Lung (tissue), 12 donors: ENCODE results near the gene IFNA6. TPM values are rescaled to one million over a fixed set of nuclear protein-coding genes. Genes with fewer than 3 reads are reported as not detected.
"Not testable (repeated sequence)": the region's sequence is repeated elsewhere in the genome, so short reads cannot be mapped to it uniquely, and the experiment has no call there.

ENCODE experiments used
- ATAC-seq: fragments of 200-7000 bp; cut with Tn5 transposase; one replicate; pipeline ENCODE4 v1.9.1; 2020; ENCODE audit warnings: moderate number of reproducible peaks; ENCODE audit not compliant: insufficient read depth, low FRiP score
- DNase-seq, 3 donors: peaks; one replicate each; pipeline ENCODE4 v3.0.0-alpha.2; 2013 to 2017
- H3K27ac ChIP-seq, 2 donors: one replicate each; pipeline ENCODE4 v1.5.1; 2013; ENCODE audit warnings: mild to moderate bottlenecking in 2 of 2, moderate library complexity in 2 of 2, control low read depth in 1 of 2, inconsistent platforms in 1 of 2, low read depth in 1 of 2, low read length in 1 of 2
- H3K27me3 ChIP-seq, 3 donors: one replicate each; pipeline ENCODE4 v1.5.1; 2013; ENCODE audit warnings: low read length in 2 of 3; ENCODE audit not compliant: control insufficient read depth in 3 of 3, insufficient read depth in 3 of 3
- H3K36me3 ChIP-seq, 4 donors: one replicate each; pipeline ENCODE4 v1.5.1; 2013; ENCODE audit warnings: low read length in 4 of 4, mild to moderate bottlenecking in 1 of 4, moderate library complexity in 1 of 4; ENCODE audit not compliant: control insufficient read depth in 4 of 4, insufficient read depth in 4 of 4
- H3K4me1 ChIP-seq, 5 donors: one replicate each; pipeline ENCODE4 v1.5.1; 2013; ENCODE audit warnings: low read length in 5 of 5, mild to moderate bottlenecking in 2 of 5, moderate library complexity in 1 of 5; ENCODE audit not compliant: control insufficient read depth in 5 of 5, insufficient read depth in 5 of 5
- H3K4me3 ChIP-seq: one replicate; pipeline ENCODE4 v1.5.1; 2013; ENCODE audit warnings: mild to moderate bottlenecking, control low read depth, moderate library complexity
- H3K9ac ChIP-seq, 2 donors: one replicate each; pipeline ENCODE4 v1.5.1; 2013; ENCODE audit warnings: low read length in 2 of 2, control low read depth in 1 of 2; ENCODE audit not compliant: insufficient read depth in 1 of 2
- H3K9me3 ChIP-seq, 4 donors: one replicate each; pipeline ENCODE4 v1.5.1; 2013; ENCODE audit warnings: low read length in 3 of 4, mild to moderate bottlenecking in 1 of 4, moderate library complexity in 1 of 4; ENCODE audit not compliant: control insufficient read depth in 4 of 4, insufficient read depth in 3 of 4
- WGBS, 2 donors: extraction: QIAGEN DNeasy Blood & Tissue Kit; methylation state at CpG; one replicate each; pipeline ENCODE4 v1.1.7; 2013; 5-methylcytosine and 5-hydroxymethylcytosine counted together
- polyA plus RNA-seq, 2 donors: library from polyadenylated mRNA; stranded (reverse); fragments of 200-250 nt; gene quantifications; one replicate each; pipeline ENCODE4 v1.2.1, GENCODE V29; 2013
- total RNA-seq, 2 donors: library from RNA; depleted of rRNA in 1 of 2; stranded (reverse); fragments of >200 nt in 1 of 2; gene quantifications; one replicate each; pipeline ENCODE4 v1.2.1, GENCODE V29; 2014 to 2021
- TF ChIP-seq, protein P1 (sequence below): IDR thresholded peaks from 2 replicates; pipeline ENCODE4 v1.5.1; 2012; ENCODE audit warnings: mild to moderate bottlenecking; ENCODE audit errors: control extremely low read depth, extremely low read depth
- donor health status: control.
- donor health status: control.
- donor health status: Bipolar disorder and iron deficiency.
- donor health status: healthy.
- donor health status: DM: yes; HTN: yes; CAD: no.

Gene IFNA6
- total and polyA plus RNA-seq, 4 donors, result not detected

DNA sequence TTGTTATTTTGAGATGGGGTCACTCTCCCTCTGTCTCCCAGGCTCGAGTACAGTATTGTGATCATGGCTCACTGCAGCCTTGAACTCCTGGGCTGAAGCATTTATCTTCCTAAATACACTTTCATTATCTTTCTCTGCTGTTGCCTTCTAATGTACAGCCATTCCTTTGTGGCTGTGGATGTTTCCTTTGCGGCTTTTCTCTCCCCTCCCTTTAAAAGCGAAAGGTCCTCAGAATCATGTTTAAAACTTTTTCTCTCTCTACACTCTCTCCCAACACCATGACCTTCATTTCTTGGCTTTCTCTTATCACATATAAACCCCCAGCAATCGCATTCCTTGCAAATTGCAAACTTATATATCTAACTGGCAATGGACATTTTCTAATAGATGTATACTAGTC lies 32.9 kb upstream of the IFNA6 start:
- no peaks in the 10 kb centered on the region for H3K9me3 ChIP-seq
- H3K4me1 ChIP-seq, result no peaks in the 10 kb centered on the region
- H3K4me3 ChIP-seq, result no peak overlapping the region
- 60 to 71% methylated on average over 4 of the region's 4 CpGs for WGBS, 2 donors
- ATAC-seq (no peak), DNase-seq (no peak)
- TF ChIP-seq, protein P1, sequence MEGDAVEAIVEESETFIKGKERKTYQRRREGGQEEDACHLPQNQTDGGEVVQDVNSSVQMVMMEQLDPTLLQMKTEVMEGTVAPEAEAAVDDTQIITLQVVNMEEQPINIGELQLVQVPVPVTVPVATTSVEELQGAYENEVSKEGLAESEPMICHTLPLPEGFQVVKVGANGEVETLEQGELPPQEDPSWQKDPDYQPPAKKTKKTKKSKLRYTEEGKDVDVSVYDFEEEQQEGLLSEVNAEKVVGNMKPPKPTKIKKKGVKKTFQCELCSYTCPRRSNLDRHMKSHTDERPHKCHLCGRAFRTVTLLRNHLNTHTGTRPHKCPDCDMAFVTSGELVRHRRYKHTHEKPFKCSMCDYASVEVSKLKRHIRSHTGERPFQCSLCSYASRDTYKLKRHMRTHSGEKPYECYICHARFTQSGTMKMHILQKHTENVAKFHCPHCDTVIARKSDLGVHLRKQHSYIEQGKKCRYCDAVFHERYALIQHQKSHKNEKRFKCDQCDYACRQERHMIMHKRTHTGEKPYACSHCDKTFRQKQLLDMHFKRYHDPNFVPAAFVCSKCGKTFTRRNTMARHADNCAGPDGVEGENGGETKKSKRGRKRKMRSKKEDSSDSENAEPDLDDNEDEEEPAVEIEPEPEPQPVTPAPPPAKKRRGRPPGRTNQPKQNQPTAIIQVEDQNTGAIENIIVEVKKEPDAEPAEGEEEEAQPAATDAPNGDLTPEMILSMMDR, result no peak
- H3K36me3 ChIP-seq, result no peaks in the 10 kb centered on the region
- H3K9ac ChIP-seq, result no peak overlapping the region
- no peak overlapping the region for H3K27ac ChIP-seq
- no peaks in the 10 kb centered on the region for H3K27me3 ChIP-seq

DNA sequence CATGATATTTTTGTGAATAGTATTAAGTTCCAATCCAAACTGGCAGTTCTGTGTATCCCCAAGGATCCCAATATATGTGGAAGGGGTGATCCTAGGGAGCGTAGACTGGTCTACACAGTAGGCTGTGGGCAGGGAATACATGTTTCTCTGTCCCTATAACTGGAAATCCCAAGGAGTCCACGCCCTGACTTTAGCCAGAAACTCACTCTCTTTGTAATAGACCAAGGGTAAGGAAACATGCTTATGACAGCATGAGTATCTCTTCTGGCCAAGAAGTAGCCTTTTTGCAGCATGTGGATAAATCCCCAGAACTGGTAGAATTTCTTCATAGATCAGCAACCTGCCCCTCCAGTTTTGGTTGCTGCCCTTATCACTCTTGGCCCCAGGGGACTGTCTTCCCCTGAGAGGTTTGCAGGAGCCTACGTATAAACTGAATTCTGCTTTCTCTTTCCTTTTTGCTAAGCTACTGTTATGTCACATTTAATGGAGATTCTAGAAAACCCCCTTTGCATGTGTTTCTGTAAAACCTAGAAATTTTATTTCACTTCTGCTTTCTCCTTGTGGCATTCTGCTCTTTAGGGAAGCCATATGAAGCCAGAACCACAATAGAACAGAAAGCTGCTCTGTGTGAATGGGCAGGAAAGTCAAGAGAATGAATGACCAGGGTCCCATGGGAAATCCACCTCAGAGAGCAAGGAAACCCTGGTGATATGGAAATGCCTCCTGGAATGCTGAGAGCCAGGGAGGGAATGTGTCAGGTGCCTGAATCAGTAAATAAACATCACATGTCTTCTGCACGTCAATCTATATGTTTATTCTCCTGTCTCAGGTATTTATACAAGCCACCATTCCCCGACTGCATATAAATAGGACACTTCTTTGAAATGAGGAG lies 31.0 kb upstream of the IFNA6 start:
- no peaks in the 10 kb centered on the region for H3K27me3 ChIP-seq
- ATAC-seq, result peak; percentile 27

DNA sequence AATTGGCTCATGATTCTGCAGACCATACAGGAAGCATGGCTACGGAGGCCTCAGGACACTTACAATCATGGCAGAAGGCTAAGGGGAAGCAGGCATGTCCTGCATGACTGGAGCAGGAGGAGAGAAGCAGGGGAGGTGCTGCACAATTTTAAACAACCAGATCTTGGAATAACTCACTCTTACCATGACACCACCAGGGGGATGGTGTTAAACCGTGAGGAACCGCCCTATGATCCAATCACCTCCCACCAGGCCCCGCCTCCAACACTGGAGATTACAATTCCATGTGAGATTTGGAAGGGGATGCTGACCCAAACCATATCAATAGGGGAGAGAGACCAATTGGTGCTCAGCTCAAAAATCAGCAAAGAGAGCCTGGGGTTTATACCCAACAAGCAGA lies 20.8 kb upstream of the IFNA6 start:
- not testable (repeated sequence) for H3K36me3 ChIP-seq, ATAC-seq, H3K4me3 ChIP-seq, H3K27me3 ChIP-seq, H3K9me3 ChIP-seq, H3K9ac ChIP-seq, H3K4me1 ChIP-seq, DNase-seq, H3K27ac ChIP-seq
- WGBS, 2 donors, result 75 to 81% methylated on average over 4 of the region's 4 CpGs

More for the DNA sequence above, 31.0 kb upstream of the IFNA6 start:
- no peaks in the 10 kb centered on the region for H3K9me3 ChIP-seq
- H3K4me3 ChIP-seq, result no peak overlapping the region
- no peak overlapping the region for H3K9ac ChIP-seq
- TF ChIP-seq, protein P1, result no peak
- no peak overlapping the region for H3K27ac ChIP-seq
- H3K36me3 ChIP-seq, result no peaks in the 10 kb centered on the region
- no peaks in the 10 kb centered on the region for H3K4me1 ChIP-seq
- 50 to 53% methylated on average over 5 of the region's 5 CpGs for WGBS, 2 donors
- DNase-seq, result no peak

DNA sequence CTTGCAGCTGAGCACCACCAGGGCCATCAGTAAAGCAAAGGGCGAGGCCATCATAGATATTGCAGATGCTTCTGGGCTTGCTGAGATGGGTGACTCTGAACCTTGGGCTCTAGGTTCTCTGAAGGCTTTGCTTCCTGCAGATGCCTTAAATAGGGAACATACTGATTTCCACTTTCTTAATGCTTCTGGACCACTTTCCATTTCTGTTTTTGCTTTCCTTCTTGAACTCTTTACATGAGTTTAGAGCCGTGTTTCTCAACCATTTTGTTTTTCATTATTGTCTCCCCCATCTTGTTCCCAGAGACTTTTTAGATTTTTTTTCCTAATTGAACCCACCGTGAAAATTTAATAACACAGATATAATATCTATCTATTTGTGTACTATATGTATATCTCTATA lies 17.3 kb upstream of the IFNA6 start, which contains the start of gene IFNA13:
Gene IFNA13, minus strand, starts transcription at position 101 of the 400 bp plus-strand sequence. Its CDS starts 47 bp downstream, at position 54.
- Histone ChIP-seq H3K9ac (no peak within 1 kb of the TSS), H3K36me3 (no peaks in the 10 kb centered on the region), H3K27me3 (no peaks in the 10 kb centered on the region), H3K4me1 (no peaks in the 10 kb centered on the region), H3K9me3 (no peaks in the 10 kb centered on the region), H3K27ac (no peak within 1 kb of the TSS), H3K4me3 (no peak within 1 kb of the TSS)
- TF ChIP-seq, protein P1, result no peak
- DNase-seq (no peak), ATAC-seq (no peak)
- 92 to 93% methylated on average over 3 of the region's 3 CpGs for WGBS, 2 donors

DNA sequence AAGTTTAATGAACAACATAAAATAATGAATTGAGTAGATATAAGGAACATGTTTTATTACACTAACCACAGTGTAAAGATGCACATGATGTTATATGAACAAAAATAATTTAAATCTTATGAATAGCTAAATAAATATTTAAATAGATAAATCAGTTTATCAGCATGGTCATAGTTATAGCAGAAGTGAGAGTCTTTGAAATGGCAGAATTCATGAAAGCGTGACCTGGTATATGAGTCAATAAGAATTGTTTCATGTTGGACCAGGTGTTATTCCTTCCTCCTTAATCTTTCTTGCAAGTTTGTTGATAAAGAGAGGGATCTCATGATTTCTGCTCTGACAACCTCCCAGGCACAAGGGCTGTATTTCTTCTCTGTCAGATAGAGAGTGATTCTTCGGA lies 16.5 kb upstream of the IFNA6 start:
- 85 to 96% methylated on average over 1 of the region's 2 CpGs for WGBS, 2 donors
- H3K36me3 ChIP-seq, H3K27me3 ChIP-seq, H3K9ac ChIP-seq, ATAC-seq, H3K9me3 ChIP-seq, H3K4me1 ChIP-seq, DNase-seq, H3K27ac ChIP-seq, H3K4me3 ChIP-seq: not testable (repeated sequence)
